ENCODE measurements around the gene MLLT3. TPM values are rescaled to one million over a fixed set of nuclear protein-coding genes. Genes with fewer than 3 reads are reported as not detected.

MLLT3 gene
- polyA plus RNA-seq, 1 donor, result 59.6 TPM

GRCh38 chr9:20625003-20625349, 2.7 kb upstream of the MLLT3 start:
- no peak for DNase-seq (ENCODE audit: low read depth)

GRCh38 chr9:20624201-20625002, 2.1 kb upstream of the MLLT3 start:
- DNase-seq (ENCODE audit: low read depth), result no peak

GRCh38 chr9:20623748-20624124, 1.4 kb upstream of the MLLT3 start:
- DNase-seq (ENCODE audit: low read depth), result no peak

GRCh38 chr9:20623021-20623747, 885 bp upstream of the MLLT3 start:
- no peak for DNase-seq (ENCODE audit: low read depth)

GRCh38 chr9:20621471-20622329, 599 bp downstream of the MLLT3 start:
- DNase-seq (ENCODE audit: low read depth), result no peak

GRCh38 chr9:20620650-20621470, 1.4 kb downstream of the MLLT3 start:
- DNase-seq (ENCODE audit: low read depth), result no peak

GRCh38 chr9:20619487-20620200, 2.7 kb downstream of the MLLT3 start:
- no peak for DNase-seq (ENCODE audit: low read depth)

GRCh38 chr9:20618361-20618802, 3.9 kb downstream of the MLLT3 start:
- no peak for DNase-seq (ENCODE audit: low read depth)

GRCh38 chr9:20616808-20617207, 5.5 kb downstream of the MLLT3 start:
- no peak for DNase-seq (ENCODE audit: low read depth)

GRCh38 chr9:20614602-20615216, 7.6 kb downstream of the MLLT3 start:
- DNase-seq (ENCODE audit: low read depth), result no peak

- DNase-seq (ENCODE audit: low read depth), result no peak
These were observed 10.5 kb downstream of the MLLT3 start for GRCh38 chr9:20611691-20612287.

GRCh38 chr9:20610591-20610990, 11.7 kb downstream of the MLLT3 start:
- DNase-seq (ENCODE audit: low read depth), result no peak

- no peak for DNase-seq (ENCODE audit: low read depth)
These were observed 13.7 kb downstream of the MLLT3 start for GRCh38 chr9:20608582-20608981.

- no peak for DNase-seq (ENCODE audit: low read depth)
These were observed 15.6 kb downstream of the MLLT3 start for GRCh38 chr9:20606652-20607051.

- no peak for DNase-seq (ENCODE audit: low read depth)
These were observed 17.7 kb downstream of the MLLT3 start for GRCh38 chr9:20604562-20604961.

GRCh38 chr9:20603524-20604268, 18.6 kb downstream of the MLLT3 start:
- DNase-seq (ENCODE audit: low read depth), result no peak

- no peak for DNase-seq (ENCODE audit: low read depth)
These were observed 21.0 kb downstream of the MLLT3 start for GRCh38 chr9:20601292-20601691.

- no peak for DNase-seq (ENCODE audit: low read depth)
These were observed 23.1 kb downstream of the MLLT3 start for GRCh38 chr9:20599195-20599594.

- DNase-seq (ENCODE audit: low read depth), result no peak
These were observed 23.9 kb downstream of the MLLT3 start for GRCh38 chr9:20598367-20598766.

Measured in forelimb muscle (tissue), 1 donor.